ENCODE results near the gene TMEM116. TPM values are rescaled to one million over a fixed set of nuclear protein-coding genes. Genes with fewer than 3 reads are reported as not detected.

Gene TMEM116
- total RNA-seq, 1 donor from 2014 or later: 5.3 TPM

- TF ChIP-seq CTCF (conservative IDR thresholded peaks at IDR 0.05; ENCODE audit: low read depth, low read length): no peak
- no peak overlapping the region for H3K4me3 ChIP-seq (ENCODE audit: low read depth, low read length)
- DNase-seq (ENCODE audit: low read depth): no peak
Measured at GRCh38 chr12:112031472-112031871, 18.5 kb upstream of the TMEM116 start.

GRCh38 chr12:112029301-112029700 is 16.3 kb upstream of the TMEM116 start:
- DNase-seq (ENCODE audit: low read depth): no peak
- no peak for TF ChIP-seq CTCF (conservative IDR thresholded peaks at IDR 0.05; ENCODE audit: low read depth, low read length)
- H3K4me3 ChIP-seq (ENCODE audit: low read depth, low read length): no peak overlapping the region

DNA sequence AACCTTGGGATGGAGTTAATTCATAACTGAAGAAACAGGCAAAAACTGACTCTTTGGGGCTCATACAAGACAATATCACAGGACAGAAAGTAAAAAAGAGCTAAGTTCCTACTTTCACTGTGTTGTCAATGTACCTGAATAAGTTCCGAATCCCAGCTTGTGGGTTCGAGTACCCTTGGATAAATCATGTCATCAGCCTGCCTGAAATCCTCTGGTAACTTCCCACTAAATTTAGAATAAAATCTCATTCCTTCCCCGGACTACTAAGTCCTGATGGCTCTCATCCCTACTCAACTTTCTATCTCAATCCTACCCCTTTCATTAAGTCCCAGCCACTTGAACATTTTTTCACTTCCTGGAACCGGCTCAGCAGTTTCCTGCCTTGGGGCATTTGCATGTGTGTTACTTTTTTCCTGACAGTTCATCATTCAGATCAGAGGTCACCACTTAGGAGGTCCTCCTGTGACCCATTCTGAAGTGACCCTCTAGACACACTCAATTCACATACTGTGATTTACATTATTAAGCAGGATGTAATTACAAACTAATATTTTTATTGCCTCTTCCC is 12.9 kb upstream of the TMEM116 start:
- DNase-seq (ENCODE audit: low read depth): no peak
- no peak for TF ChIP-seq CTCF (conservative IDR thresholded peaks at IDR 0.05; ENCODE audit: low read depth, low read length)

DNA sequence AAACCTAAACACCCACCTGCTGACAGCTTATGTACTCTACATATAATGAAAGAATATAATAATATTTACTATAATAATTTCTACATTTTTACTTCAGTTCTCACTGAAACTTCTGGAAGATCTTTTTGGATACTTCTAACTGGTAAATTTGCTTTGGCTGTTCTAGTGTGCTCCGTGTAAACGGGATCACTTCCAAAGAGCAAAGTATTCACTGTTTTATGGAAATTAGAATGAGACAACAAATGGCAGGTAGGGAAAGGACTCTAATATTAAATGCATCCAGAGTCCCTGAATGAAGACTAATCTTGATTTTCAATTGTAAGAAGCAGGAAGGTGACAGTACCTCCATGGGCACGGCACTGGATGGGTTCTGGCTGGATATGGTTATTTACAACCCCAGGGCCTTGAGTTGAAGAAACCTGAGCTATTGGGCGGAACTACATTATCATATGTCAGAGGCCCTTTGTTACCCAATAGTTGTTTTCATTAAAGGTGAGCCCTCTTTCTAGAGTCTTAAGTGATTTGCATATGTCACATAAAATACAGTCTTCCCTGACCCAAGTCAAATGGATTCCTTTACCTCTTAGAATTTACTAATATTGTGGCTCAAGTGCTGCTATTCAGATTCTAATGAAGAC is 10.9 kb upstream of the TMEM116 start:
- TF ChIP-seq CTCF (conservative IDR thresholded peaks at IDR 0.05; ENCODE audit: low read depth, low read length): no peak
- DNase-seq (ENCODE audit: low read depth): no peak
- no peak overlapping the region for H3K4me3 ChIP-seq (ENCODE audit: low read depth, low read length)

More for the DNA sequence above, 12.9 kb upstream of the TMEM116 start:
- no peak overlapping the region for H3K4me3 ChIP-seq (ENCODE audit: low read depth, low read length)

DNA sequence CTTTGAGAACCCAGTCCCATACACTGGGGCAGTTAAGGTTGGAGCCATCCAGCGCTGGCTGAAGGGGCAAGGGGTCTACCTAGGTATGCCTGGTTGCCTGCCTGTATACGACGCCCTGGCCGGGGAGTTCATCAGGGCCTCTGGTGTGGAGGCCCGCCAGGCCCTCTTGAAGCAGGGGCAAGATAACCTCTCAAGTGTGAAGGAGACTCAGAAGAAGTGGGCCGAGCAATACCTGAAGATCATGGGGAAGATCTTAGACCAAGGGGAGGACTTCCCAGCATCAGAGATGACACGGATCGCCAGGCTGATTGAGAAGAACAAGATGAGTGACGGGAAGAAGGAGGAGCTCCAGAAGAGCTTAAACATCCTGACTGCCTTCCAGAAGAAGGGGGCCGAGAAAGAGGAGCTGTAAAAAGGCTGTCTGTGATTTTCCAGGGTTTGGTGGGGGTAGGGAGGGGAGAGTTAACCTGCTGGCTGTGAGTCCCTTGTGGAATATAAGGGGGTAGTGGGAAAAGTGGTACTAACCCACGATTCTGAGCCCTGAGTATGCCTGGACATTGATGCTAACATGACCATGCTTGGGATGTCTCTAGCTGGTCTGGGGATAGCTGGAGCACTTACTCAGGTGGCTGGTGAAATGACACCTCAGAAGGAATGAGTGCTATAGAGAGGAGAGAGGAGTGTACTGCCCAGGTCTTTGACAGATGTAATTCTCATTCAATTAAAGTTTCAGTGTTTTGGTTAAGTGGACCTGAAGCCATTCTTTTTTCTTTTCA is 9.5 kb upstream of the TMEM116 start:
- TF ChIP-seq CTCF (conservative IDR thresholded peaks at IDR 0.05; ENCODE audit: low read depth, low read length): no peak
- DNase-seq (ENCODE audit: low read depth): no peak
- H3K4me3 ChIP-seq (ENCODE audit: low read depth, low read length): no peak overlapping the region

DNA sequence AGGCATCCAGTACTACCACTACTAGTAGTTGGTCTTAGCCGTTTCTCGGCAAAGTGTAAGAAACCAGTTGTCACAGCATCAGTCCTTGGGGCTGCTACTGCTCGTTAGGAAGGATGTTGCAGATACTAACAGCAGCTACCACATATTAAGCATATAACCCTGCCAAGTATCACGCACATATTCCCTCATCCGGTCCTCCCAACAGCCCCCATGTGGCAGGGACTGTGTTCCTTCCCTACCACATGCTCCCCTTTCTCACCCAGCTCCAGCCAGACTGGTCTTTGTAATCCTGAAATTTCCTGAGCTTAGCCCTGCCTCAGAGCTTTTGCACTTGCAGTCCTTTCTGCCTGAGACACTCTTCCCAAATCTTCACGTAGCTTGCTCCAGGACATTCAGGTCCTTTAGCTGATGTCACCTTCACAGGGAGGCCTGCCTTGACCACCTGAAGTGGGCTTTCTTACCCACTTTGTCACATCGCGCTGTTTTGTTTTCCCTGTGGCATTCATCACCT is 8.0 kb upstream of the TMEM116 start:
- DNase-seq (ENCODE audit: low read depth): no peak
- no peak for TF ChIP-seq CTCF (conservative IDR thresholded peaks at IDR 0.05; ENCODE audit: low read depth, low read length)
- H3K4me3 ChIP-seq (ENCODE audit: low read depth, low read length): no peak overlapping the region

Measured in epithelial cell of proximal tubule (primary cell).